ENCODE measurements around the gene BMF.

GRCh38 chr15:40047415-40048210 lies 61.1 kb downstream of the BMF start:
- TF ChIP-seq, protein P1, sequence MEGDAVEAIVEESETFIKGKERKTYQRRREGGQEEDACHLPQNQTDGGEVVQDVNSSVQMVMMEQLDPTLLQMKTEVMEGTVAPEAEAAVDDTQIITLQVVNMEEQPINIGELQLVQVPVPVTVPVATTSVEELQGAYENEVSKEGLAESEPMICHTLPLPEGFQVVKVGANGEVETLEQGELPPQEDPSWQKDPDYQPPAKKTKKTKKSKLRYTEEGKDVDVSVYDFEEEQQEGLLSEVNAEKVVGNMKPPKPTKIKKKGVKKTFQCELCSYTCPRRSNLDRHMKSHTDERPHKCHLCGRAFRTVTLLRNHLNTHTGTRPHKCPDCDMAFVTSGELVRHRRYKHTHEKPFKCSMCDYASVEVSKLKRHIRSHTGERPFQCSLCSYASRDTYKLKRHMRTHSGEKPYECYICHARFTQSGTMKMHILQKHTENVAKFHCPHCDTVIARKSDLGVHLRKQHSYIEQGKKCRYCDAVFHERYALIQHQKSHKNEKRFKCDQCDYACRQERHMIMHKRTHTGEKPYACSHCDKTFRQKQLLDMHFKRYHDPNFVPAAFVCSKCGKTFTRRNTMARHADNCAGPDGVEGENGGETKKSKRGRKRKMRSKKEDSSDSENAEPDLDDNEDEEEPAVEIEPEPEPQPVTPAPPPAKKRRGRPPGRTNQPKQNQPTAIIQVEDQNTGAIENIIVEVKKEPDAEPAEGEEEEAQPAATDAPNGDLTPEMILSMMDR (conservative IDR thresholded peaks at IDR 0.05; ENCODE audit: low read depth, low read length), result no peak
- TF ChIP-seq POLR2A (IDR thresholded peaks at IDR 0.05; ENCODE audit: low read depth, low read length) (no peak), MXI1 (IDR thresholded peaks at IDR 0.05; ENCODE audit: borderline replicate concordance, low read depth, low read length) (no peak), RAD21 (IDR thresholded peaks at IDR 0.05; ENCODE audit: low read length) (0 out of 2 replicates have a peak, but pooled peaks have one; percentile 17), SMC3 (IDR thresholded peaks at IDR 0.05; ENCODE audit: low read depth, low read length) (peak; percentile 12; the same call in 1 of the 2 replicates)
